ENCODE results near the gene NT5C3B. TPM values are rescaled to one million over a fixed set of nuclear protein-coding genes. Genes with fewer than 3 reads are reported as not detected.

The NT5C3B gene
- total and polyA plus RNA-seq, 2 donors (not counting 1 experiment from before 2014, with no cell fraction given): 49.6 to 50.1 TPM

DNA sequence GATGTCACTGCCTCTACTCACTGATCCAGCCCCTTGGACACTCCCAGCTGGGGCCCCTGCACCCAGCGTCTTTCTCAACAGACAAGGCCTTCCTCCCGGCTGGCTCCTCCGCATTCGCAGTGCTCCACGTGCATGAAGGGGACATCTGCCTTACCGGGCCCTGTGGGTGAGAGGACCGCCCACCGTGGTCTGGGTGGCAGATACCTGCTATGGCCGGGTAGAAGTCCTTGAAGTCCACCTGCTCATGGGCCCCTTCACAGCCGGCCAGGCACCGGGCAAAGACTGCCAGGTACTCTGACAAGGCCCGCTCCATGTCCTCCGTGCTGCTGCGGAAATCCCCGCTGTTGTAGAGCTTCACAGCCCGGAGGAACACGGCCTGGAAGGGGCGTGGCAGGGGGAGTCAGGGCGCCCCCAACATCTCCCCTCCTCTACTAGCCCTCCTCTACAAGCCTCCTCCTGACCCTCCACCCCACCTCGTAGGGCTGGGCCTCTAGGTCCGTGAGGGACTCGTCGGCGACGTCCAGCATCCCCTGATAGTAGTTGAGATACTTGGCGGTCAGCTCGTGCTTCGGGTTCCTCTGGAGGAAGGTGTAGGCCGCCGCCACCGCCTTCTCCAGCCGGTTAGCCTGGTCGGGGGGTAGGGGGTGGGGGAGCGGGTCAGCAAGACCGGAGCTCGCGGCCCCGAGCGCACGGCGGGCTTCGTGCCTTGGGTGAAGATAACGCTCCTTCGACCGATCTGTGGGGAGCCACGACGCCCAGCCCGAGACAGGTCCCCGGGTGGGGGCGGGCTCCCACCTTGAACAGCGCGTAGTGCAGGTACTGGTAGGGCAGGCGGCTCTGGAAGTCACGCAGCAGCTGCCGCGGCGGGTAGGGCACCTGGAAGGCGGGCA, 25.1 kb downstream of the NT5C3B start:
- TF ChIP-seq, protein P1, sequence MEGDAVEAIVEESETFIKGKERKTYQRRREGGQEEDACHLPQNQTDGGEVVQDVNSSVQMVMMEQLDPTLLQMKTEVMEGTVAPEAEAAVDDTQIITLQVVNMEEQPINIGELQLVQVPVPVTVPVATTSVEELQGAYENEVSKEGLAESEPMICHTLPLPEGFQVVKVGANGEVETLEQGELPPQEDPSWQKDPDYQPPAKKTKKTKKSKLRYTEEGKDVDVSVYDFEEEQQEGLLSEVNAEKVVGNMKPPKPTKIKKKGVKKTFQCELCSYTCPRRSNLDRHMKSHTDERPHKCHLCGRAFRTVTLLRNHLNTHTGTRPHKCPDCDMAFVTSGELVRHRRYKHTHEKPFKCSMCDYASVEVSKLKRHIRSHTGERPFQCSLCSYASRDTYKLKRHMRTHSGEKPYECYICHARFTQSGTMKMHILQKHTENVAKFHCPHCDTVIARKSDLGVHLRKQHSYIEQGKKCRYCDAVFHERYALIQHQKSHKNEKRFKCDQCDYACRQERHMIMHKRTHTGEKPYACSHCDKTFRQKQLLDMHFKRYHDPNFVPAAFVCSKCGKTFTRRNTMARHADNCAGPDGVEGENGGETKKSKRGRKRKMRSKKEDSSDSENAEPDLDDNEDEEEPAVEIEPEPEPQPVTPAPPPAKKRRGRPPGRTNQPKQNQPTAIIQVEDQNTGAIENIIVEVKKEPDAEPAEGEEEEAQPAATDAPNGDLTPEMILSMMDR (IDR thresholded peaks at IDR 0.05): no peak
- TF ChIP-seq EZH2 (IDR thresholded peaks at IDR 0.05; ENCODE audit: borderline replicate concordance, insufficient read depth, low read depth, low read length, poor library complexity, severe bottlenecking): no peak
- H3K36me3 ChIP-seq (replicated peaks in 1 of 2; ENCODE audit: control extremely low read depth in 1 of 2, control insufficient read depth in 1 of 2, extremely low read depth in 1 of 2, insufficient read depth in 2 of 2, low read length in 1 of 2): no peaks in the 10 kb centered on the region
- ChIA-PET CTCF (interaction anchor here (0.8 to 3.3 kb wide), 17 partner anchors 9 to 120 kb away, joined by 3 to 27 read pairs (median 4); partner anchors contain the start of genes ACLY, JUP, KLHL10 and ODAD4), POLR2A (interaction anchor here (0.6 kb wide), 1 partner anchor 10 kb away, joined by 3 read pairs; no protein-coding TSS in a partner anchor)
- no peak overlapping the region for H3K27ac Mint-ChIP-seq
- peak overlapping the region; percentile 96 for H3K4me3 Mint-ChIP-seq
- no peaks in the 10 kb centered on the region for H4K20me1 ChIP-seq (ENCODE audit: control insufficient read depth, insufficient read depth, low read length, poor library complexity, severe bottlenecking)
- peaks cover 20% of the 10 kb centered on the region in 2 donors for H3K4me1 ChIP-seq (ENCODE audit: control insufficient read depth in 2 of 2, insufficient read depth in 2 of 2, low read length in 2 of 2)
- 37% methylated on average over 48 of the region's 58 CpGs for whole genome bisulfite sequencing (ENCODE audit: insufficient coverage)
- peak overlapping the region; percentile 93 for H2AFZ ChIP-seq (ENCODE audit: insufficient read depth, low read depth, low read length, poor library complexity, severe bottlenecking)
- no peak overlapping the region for H3K27ac ChIP-seq (ENCODE audit: low read length in 2 of 2)
- H3K9me3 ChIP-seq (ENCODE audit: control extremely low read depth in 1 of 3, control insufficient read depth in 2 of 3, insufficient read depth in 1 of 3, low read length in 2 of 3): no peaks in the 10 kb centered on the region
- H3K4me1 Mint-ChIP-seq: peaks cover 19% of the 10 kb centered on the region
- DNase-seq: peak; percentile 32
- H3K27me3 ChIP-seq (replicated peaks in 1 of 4; ENCODE audit: control extremely low read depth in 1 of 4, control insufficient read depth in 3 of 4, insufficient read depth in 4 of 4, low read length in 3 of 4): peaks cover 0 to 25% (median 5%) of the 10 kb centered on the region in 4 experiments
- no peaks in the 10 kb centered on the region for H3K9me3 Mint-ChIP-seq (ENCODE audit: insufficient read depth)
- H3K4me2 ChIP-seq (replicated peaks; ENCODE audit: low read depth, low read length, poor library complexity, severe bottlenecking): peak overlapping the region; percentile 88
- H3K9ac ChIP-seq (ENCODE audit: low read length): peak overlapping the region; percentile 78
- H3K79me2 ChIP-seq (ENCODE audit: control insufficient read depth, insufficient read depth, low read length): no peaks in the 10 kb centered on the region
- H3K4me3 ChIP-seq (ENCODE audit: control extremely low read depth in 1 of 5, extremely low read depth in 1 of 5, insufficient read depth in 1 of 5, low read depth in 2 of 5, low read length in 4 of 5): peak overlapping the region in 4 of 5 experiments; percentile 49 to 85 (median 62)
- intact Hi-C loops (cut with micrococcal nuclease): loop anchor here (1.0 to 2.0 kb wide), 5 partner anchors 10 to 72 kb away; partner anchors contain the start of genes JUP, KLHL11 and NT5C3B
- ATAC-seq (ENCODE audit: low read depth): peak; percentile 20
- peaks cover 6% of the 10 kb centered on the region for H3K27me3 Mint-ChIP-seq
